CD14-positive monocyte (primary cell): ENCODE data around the gene FAM241B. TPM values are rescaled to one million over a fixed set of nuclear protein-coding genes. Genes with fewer than 3 reads are reported as not detected.

Experiments
- DNase-seq, 3 donors: peaks; one replicate each; pipeline ENCODE4 v3.0.0-alpha.2; 2011 to 2022
- H2AFZ ChIP-seq: 2 replicates; pipeline ENCODE4 v1.6.0; 2012; ENCODE audit warnings: mild to moderate bottlenecking, low read depth, low read length, inconsistent platforms; ENCODE audit not compliant: insufficient read depth, poor library complexity, severe bottlenecking
- H3K27ac ChIP-seq, 2 donors: 1 replicate in 1 of 2; 2 replicates in 1 of 2; pipeline ENCODE4 v1.5.1; 2012 to 2013; ENCODE audit warnings: low read length in 2 of 2, control low read depth in 1 of 2, inconsistent platforms in 1 of 2, low read depth in 1 of 2, mild to moderate bottlenecking in 1 of 2
- H3K27me3 ChIP-seq, 2 donors: one replicate each; pipeline versions ENCODE4 v1.6.0 to v1.6.1; 2011 to 2013; ENCODE audit warnings: low read length in 2 of 2; ENCODE audit not compliant: control insufficient read depth in 2 of 2, insufficient read depth in 2 of 2
- H3K36me3 ChIP-seq, 2 donors: replicated peaks in 1 of 2; 1 replicate in 1 of 2; 2 replicates in 1 of 2; pipeline versions ENCODE4 v1.5.1 to v1.6.1; 2012 to 2013; ENCODE audit warnings: low read length in 2 of 2, control low read depth in 1 of 2, inconsistent platforms in 1 of 2, mild to moderate bottlenecking in 1 of 2; ENCODE audit not compliant: insufficient read depth in 2 of 2, control insufficient read depth in 1 of 2
- H3K4me1 ChIP-seq, 2 donors: 1 replicate in 1 of 2; 2 replicates in 1 of 2; pipeline versions ENCODE4 v1.5.1 to v1.6.1; 2012 to 2013; ENCODE audit warnings: low read length in 2 of 2, control low read depth in 1 of 2, inconsistent platforms in 1 of 2, mild to moderate bottlenecking in 1 of 2, moderate library complexity in 1 of 2; ENCODE audit not compliant: insufficient read depth in 2 of 2, control insufficient read depth in 1 of 2
- H3K4me2 ChIP-seq: replicated peaks from 2 replicates; pipeline ENCODE3; 2012; ENCODE audit warnings: low read length, moderate library complexity, mild to moderate bottlenecking; ENCODE audit not compliant: poor library complexity, severe bottlenecking; ENCODE audit errors: extremely low read depth
- H3K4me3 ChIP-seq, 3 experiments: fragments of 200-600 bp in 1 of 3; sonication (generic) in 1 of 3; replicated peaks in 1 of 3; 1 replicate in 2 of 3; 2 replicates in 1 of 3; pipeline ENCODE4 v1.5.1; 2011 to 2013; ENCODE audit warnings: low read length in 3 of 3, mild to moderate bottlenecking in 3 of 3, control low read depth in 2 of 3, low read depth in 2 of 3, inconsistent platforms in 1 of 3, moderate library complexity in 1 of 3
- H3K79me2 ChIP-seq: 2 replicates; pipeline ENCODE4 v1.6.0; 2012; ENCODE audit warnings: mild to moderate bottlenecking, control low read depth, inconsistent platforms, low read length, moderate library complexity; ENCODE audit not compliant: insufficient read depth
- H3K9ac ChIP-seq: 2 replicates; pipeline ENCODE4 v1.6.0; 2017; ENCODE audit warnings: low read length, mild to moderate bottlenecking; ENCODE audit not compliant: insufficient read depth, poor library complexity, severe bottlenecking
- H3K9me3 ChIP-seq, 2 donors: replicated peaks in 1 of 2; 1 replicate in 1 of 2; 2 replicates in 1 of 2; pipeline versions ENCODE4 v1.5.1 to v1.6.1; 2012 to 2013; ENCODE audit warnings: low read length in 2 of 2, control low read depth in 1 of 2; ENCODE audit not compliant: control insufficient read depth in 1 of 2, insufficient read depth in 1 of 2
- H4K20me1 ChIP-seq: 2 replicates; pipeline ENCODE4 v1.6.0; 2012; ENCODE audit warnings: mild to moderate bottlenecking, low read length, control low read depth, moderate library complexity; ENCODE audit not compliant: insufficient read depth
- H3K27ac Mint-ChIP-seq, 7 donors: one replicate each; pipeline ENCODE4 v1.8.0; 2020; ENCODE audit warnings: mild to moderate bottlenecking in 7 of 7, mixed read lengths in 7 of 7, moderate library complexity in 6 of 7, inconsistent platforms in 2 of 7
- H3K27me3 Mint-ChIP-seq, 3 donors: one replicate each; pipeline ENCODE4 v1.8.0; 2021 to 2022; ENCODE audit warnings: low read depth in 3 of 3, mild to moderate bottlenecking in 3 of 3, mixed read lengths in 3 of 3, moderate library complexity in 3 of 3, inconsistent platforms in 1 of 3
- H3K36me3 Mint-ChIP-seq, 2 donors: one replicate each; pipeline ENCODE4 v1.8.0; 2020; ENCODE audit warnings: mixed read lengths in 2 of 2, inconsistent platforms in 1 of 2, mild to moderate bottlenecking in 1 of 2
- H3K4me1 Mint-ChIP-seq: one replicate; pipeline ENCODE4 v1.8.0; 2020; ENCODE audit warnings: mild to moderate bottlenecking, mixed read lengths
- H3K4me3 Mint-ChIP-seq, 2 donors: one replicate each; pipeline ENCODE4 v1.8.0; 2020; ENCODE audit warnings: mild to moderate bottlenecking in 2 of 2, mixed read lengths in 2 of 2, moderate library complexity in 1 of 2
- H3K9me3 Mint-ChIP-seq, 7 donors: one replicate each; pipeline ENCODE4 v1.8.0; 2020 to 2022; ENCODE audit warnings: mixed read lengths in 7 of 7, mild to moderate bottlenecking in 6 of 7, moderate library complexity in 6 of 7, inconsistent platforms in 2 of 7
- WGBS: methylation state at CpG from one replicate; pipeline ENCODE4 v1.1.5; 2013; ENCODE audit warnings: missing lambda C conversion rate; ENCODE audit not compliant: insufficient coverage; 5-methylcytosine and 5-hydroxymethylcytosine counted together
- intact Hi-C, 2 donors: fragments of 100-400 bp; cut with micrococcal nuclease; formaldehyde crosslinking; loops; one replicate each; pipeline versions ENCODE4 v1.15.0 to v1.15.1; 2023
- polyA plus RNA-seq, 3 donors: library from polyadenylated mRNA; depleted of rRNA in 1 of 3; unstranded in 2 of 3; stranded (reverse) in 1 of 3; fragments of 300-500 nt in 2 of 3; fragments of >200 nt in 1 of 3; fragmentation: Illumina TruSeq in 2 of 3; gene quantifications; 1 replicate in 2 of 3; 2 replicates in 1 of 3; pipeline ENCODE4 v1.2.3, GENCODE V29; 2012 to 2021
- TF ChIP-seq, protein P1 (sequence below): fragments of 200-600 bp; IDR thresholded peaks from one replicate; pipeline ENCODE4 v1.8.0; 2022; ENCODE audit warnings: antibody characterized with exemption, mild to moderate bottlenecking

Gene FAM241B
- polyA plus RNA-seq, 3 donors = not detected

DNA sequence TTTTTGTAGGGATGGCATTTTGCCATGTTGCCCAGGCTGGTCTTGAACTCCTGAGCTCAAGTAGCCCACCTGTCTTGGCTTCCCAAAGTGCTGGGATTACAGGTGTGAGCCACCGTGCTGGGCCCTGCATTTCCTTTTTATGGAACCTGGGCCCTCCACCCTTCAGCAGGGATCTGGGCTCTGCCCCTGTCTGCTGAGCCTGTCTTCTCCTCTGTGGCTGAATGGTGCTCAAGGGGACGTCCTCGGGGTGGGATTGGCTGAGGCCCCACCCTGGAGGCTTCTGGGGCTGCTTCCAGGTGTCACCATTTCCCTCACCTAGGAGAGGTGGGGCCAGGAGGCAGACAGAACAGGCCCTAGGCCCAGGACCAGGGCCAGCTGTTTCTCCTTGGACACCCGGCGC, 18.4 kb downstream of the FAM241B start:
- Histone ChIP-seq H3K79me2 (no peaks in the 10 kb centered on the region), H2AFZ (no peak overlapping the region), H3K9me3 (peaks cover 0 to 7% of the 10 kb centered on the region in 2 donors), H3K27ac (no peak overlapping the region), H3K4me1 (no peaks in the 10 kb centered on the region), H3K27me3 (no peaks in the 10 kb centered on the region), H3K9ac (no peak overlapping the region), H3K4me2 (no peak overlapping the region), H3K36me3 (no peaks in the 10 kb centered on the region), H4K20me1 (no peaks in the 10 kb centered on the region), H3K4me3 (no peak overlapping the region)
- no peak for DNase-seq
- 96% methylated on average over 5 of the region's 5 CpGs for WGBS
- Mint-ChIP-seq H3K27me3 (peaks cover 7 to 13% (median 10%) of the 10 kb centered on the region in 3 donors), H3K4me3 (no peak overlapping the region), H3K9me3 (peaks cover 0 to 9% (median 6%) of the 10 kb centered on the region in 7 donors), H3K4me1 (peaks cover 2% of the 10 kb centered on the region), H3K27ac (no peak overlapping the region), H3K36me3 (no peaks in the 10 kb centered on the region)
- TF ChIP-seq, protein P1, sequence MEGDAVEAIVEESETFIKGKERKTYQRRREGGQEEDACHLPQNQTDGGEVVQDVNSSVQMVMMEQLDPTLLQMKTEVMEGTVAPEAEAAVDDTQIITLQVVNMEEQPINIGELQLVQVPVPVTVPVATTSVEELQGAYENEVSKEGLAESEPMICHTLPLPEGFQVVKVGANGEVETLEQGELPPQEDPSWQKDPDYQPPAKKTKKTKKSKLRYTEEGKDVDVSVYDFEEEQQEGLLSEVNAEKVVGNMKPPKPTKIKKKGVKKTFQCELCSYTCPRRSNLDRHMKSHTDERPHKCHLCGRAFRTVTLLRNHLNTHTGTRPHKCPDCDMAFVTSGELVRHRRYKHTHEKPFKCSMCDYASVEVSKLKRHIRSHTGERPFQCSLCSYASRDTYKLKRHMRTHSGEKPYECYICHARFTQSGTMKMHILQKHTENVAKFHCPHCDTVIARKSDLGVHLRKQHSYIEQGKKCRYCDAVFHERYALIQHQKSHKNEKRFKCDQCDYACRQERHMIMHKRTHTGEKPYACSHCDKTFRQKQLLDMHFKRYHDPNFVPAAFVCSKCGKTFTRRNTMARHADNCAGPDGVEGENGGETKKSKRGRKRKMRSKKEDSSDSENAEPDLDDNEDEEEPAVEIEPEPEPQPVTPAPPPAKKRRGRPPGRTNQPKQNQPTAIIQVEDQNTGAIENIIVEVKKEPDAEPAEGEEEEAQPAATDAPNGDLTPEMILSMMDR = no peak
- intact Hi-C loops = no loop called here

DNA sequence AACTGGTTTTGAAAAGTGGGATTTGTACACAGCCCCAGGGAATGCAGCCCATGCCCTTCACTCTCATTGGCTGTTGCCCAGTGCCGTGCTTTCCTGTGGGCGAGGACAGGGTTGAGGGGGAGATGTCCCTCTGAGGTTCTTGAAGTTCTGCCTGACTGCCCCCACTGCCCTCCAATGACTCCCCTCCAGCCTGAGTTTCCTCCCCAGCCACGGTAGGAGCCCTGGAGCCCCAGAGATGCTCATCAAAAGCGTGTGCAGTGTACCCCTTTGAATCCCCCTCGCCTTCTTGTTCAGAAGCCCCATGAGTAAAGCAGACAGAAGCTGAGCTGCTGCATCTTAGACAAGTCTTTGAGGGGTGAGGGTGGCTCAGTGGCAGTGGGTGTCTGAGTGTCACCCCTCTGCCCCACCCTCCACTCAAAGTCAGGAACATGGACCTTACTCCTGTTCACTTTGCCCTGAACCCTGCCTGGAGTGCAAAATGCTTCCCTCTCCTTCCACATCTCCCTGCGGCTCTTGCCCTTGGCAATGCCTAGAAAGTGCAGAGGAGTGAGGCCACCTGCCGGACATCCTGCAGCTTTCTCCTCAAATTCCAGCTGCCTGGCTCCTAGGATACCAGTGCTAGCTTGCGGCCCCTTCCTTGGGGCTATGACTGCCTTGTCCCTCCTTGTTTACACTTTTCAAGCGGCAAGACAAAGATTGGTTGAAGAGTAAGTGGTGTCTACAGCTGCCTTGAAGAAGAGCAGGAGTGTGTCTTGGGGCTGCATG, 19.9 kb downstream of the FAM241B start:
- Mint-ChIP-seq H3K36me3 (no peaks in the 10 kb centered on the region), H3K27ac (no peak overlapping the region), H3K4me1 (peaks cover 2% of the 10 kb centered on the region), H3K27me3 (peaks cover 7 to 13% (median 10%) of the 10 kb centered on the region in 3 donors), H3K9me3 (peaks cover 0 to 9% (median 6%) of the 10 kb centered on the region in 7 donors), H3K4me3 (no peak overlapping the region)
- TF ChIP-seq, protein P1 = no peak
- no peak overlapping the region for H3K4me3 ChIP-seq
- no peaks in the 10 kb centered on the region for H3K4me1 ChIP-seq
- H3K79me2 ChIP-seq = no peaks in the 10 kb centered on the region
- no peak for DNase-seq
- no peaks in the 10 kb centered on the region for H3K36me3 ChIP-seq
- H2AFZ ChIP-seq = no peak overlapping the region
- no peak overlapping the region for H3K4me2 ChIP-seq
- H4K20me1 ChIP-seq = no peaks in the 10 kb centered on the region
- no peak overlapping the region for H3K27ac ChIP-seq
- peaks cover 0 to 7% of the 10 kb centered on the region in 2 donors for H3K9me3 ChIP-seq
- 82% methylated on average over 4 of the region's 9 CpGs for WGBS
- intact Hi-C loops = no loop called here
- no peak overlapping the region for H3K9ac ChIP-seq
- no peaks in the 10 kb centered on the region for H3K27me3 ChIP-seq
